Skin epidermis (tissue), 12 donors: Measurements from ENCODE around the gene DCC.

Source experiments
- H3K27ac ChIP-seq, 21 experiments: fragments of 200-600 bp; sonication (generic) in 11 of 21; one replicate each; pipeline ENCODE4 v1.5.0; 2020; ENCODE audit warnings: mild to moderate bottlenecking in 3 of 21, inconsistent platforms in 2 of 21, moderate library complexity in 2 of 21
- H3K4me3 ChIP-seq, 7 experiments: fragments of 200-600 bp; sonication (generic) in 2 of 7; one replicate each; pipeline ENCODE4 v1.5.0; 2020; ENCODE audit warnings: inconsistent platforms in 2 of 7, mild to moderate bottlenecking in 2 of 7, moderate library complexity in 1 of 7

The DCC gene

DNA sequence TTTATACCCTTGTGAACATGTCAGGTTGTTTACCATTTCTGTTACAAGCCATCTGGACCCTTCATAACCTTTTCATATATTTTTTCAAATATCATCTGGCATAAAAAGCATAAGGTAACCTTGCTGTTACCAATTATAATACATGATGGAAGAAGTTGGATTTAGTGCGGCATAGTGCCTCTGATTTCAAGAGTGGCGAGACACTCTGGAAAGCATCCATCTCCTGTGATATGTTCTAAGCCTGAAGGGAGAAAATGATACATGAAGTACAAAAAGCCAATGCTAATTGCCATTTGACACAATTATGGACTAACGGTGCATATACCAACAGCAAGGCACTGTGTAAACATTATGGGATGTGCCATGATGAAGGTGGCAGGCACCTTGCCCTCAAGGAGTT, 75.1 kb downstream of the DCC start:
- no peak overlapping the region for H3K4me3 ChIP-seq

DNA sequence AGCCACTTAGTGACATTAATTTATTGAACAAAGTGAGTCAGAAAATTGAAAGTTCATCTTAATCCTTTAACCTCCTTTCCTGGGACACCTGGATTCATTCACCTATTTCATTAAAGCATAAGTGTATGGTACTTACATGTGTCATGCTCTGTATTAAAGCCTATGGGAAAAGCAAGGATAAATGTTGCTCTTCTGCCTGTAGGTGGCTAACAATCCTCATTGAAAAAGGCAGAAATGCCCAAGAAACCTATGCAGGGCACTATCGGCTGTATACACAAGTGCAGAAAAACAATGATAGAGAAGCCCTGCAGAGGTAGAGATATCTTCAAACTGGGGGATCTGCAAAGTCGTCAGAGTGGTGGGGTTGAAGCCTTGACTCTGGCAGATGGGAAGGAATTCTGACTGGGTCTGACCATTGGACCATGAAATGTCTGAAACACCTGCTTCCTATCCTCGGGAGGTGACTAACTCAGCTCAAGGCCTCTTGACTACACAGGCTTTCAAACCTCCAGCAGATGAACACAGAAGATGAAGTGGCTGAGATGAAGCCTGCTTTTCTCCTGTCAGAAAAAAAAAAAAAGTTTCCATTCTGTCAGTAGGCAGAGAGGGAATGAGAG, 83.1 kb downstream of the DCC start:
- Histone ChIP-seq H3K27ac (no peak overlapping the region), H3K4me3 (no peak overlapping the region)

More for the DNA sequence above, 75.1 kb downstream of the DCC start:
- H3K27ac ChIP-seq, result no peak overlapping the region

DNA sequence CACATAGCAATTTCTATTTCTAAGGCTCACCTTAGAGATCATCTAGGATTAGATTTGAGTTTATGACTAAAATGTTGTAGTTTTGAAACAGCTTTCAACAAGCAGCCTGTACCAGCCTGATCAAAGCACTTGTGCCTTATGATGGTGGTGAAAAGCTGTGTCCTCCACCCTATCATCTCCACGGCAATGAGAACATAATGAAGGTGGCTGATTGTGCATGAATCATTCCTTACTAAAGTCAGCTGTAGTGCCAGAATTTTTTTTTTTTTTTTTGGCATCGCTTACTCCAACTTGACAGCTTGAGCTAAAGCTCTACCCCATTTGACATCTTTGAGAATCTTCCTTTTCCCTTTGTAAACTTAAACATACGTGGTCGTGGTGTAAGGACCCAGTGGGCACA, 86.0 kb downstream of the DCC start:
- Histone ChIP-seq H3K27ac (no peak overlapping the region), H3K4me3 (no peak overlapping the region)

DNA sequence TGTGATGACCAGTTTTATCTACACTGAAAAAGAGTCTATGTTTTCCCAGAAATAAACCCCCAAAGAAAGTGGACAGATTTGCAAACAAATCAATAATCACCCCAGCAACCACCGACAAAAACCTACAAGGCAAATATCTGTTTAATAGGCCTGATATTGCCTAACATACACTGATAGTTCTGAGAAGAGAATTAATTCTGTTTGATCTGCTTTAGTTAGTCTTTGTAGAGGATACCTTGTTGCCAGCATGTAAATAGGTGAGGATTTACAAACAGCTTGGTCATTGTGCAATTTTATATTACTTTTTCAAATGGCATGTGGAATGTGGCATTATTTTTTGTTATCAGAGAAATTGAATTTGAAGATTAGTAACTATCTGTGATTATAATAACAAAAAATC, 86.5 kb downstream of the DCC start:
- H3K27ac ChIP-seq, result no peak overlapping the region
- no peak overlapping the region for H3K4me3 ChIP-seq

DNA sequence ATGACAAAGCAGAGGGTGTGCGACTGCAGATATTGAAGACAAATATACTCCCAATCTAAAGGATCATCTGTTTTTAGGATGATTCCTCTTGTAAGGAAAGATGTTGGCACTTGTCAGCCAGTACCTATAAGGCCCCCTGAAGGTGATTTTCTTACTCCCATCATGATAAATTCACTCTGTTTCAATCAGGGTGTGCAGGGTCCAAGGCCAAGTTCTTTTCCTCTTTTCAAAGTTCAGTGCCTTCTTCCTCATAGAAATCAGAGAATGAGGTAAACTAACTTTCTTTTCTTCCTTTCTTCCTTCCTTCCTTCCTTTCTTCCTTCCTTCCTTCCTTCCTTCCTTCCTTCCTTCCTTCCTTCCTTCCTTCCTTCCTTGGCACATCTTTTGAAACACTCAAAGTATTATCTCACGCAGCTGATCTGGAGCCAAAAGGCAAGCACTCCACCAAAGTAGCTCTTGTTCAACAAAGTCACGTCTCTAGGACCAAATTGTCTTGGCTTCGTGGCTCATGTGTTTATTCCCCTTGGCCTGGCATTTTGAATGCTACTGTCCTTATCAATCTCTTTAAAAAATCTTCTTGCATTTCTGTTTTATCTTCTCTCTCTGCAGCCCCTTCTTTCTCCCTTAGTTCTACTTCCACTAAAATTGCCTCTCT, 87.7 kb downstream of the DCC start:
- no peak overlapping the region for H3K4me3 ChIP-seq
- H3K27ac ChIP-seq, result no peak overlapping the region

DNA sequence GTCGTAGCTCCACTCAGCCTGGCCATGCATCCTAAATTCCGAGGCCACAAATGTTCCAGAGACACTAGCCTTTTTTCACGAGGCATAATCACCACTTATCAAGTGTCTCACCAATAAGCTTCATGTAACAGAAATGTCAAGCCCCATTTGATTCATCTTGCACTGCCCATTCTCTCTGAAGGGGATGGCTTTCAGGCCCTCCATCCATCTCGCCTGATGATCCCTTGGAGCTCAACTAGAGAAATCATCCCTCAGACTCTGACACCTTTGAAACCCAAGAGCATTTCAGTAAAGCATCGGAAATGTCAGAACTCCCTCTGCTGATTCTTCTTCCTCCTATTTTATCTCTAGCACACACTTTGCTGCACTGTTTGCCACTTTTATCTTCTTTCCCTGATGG, 91.7 kb downstream of the DCC start:
- H3K27ac ChIP-seq, result no peak overlapping the region
- H3K4me3 ChIP-seq, result no peak overlapping the region

DNA sequence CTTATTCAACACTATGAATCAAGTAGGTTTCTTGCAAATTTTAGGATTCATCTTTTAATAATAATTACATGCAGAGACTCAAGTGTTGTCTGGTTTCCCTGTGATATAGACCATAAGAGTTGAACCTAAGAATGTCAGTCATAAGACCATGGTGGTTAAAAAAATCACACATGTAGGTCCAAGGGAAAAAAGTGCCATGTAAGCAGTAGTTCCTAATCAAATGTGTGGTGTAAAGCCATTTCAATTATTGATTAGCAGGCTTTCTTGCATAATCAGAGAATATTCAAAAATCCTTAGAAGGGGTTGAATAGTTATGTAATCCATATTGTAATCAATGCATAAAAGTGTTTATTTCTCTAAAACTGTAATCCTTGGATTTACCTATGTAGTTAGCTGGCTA, 93.8 kb downstream of the DCC start:
- no peak overlapping the region for H3K4me3 ChIP-seq
- H3K27ac ChIP-seq, result no peak overlapping the region

DNA sequence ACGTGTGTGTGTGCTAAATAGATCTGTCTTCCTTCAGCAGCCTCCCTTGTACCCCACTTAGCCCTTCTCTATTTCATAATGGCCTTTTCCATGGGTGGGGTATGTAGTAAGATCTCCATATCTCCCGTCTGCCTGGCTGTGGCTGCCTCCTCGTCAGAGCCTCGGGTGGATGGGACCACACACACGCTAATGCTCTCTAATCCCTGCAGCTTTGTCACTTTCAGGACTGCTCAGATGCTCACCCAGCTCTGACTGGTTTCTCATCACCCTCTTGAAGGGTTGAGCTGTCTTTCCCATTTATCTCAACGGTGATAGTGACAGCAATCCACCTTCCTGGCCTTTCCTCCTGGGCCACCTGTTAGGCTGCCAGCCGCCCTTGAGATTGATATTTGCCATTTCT, 95.3 kb downstream of the DCC start:
- no peak overlapping the region for H3K4me3 ChIP-seq
- no peak overlapping the region for H3K27ac ChIP-seq

DNA sequence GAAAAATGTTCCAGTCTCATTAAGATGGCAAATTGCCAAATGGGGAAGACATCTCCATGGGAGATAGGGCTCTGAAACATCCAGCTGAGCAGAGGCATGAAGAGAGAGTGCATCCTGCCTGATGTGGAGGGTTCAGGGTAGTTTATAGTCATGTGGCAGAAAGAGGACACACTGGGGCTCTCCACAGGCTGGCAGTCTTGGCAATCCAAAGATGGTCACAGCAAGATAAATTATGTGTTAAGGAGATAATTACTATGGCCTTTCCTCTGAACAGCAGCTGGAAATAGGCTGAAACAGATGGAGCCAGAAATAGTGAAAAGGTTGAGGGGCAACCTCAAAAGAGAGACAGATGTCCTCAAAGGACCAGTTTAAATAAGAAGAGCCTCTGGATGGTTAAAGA, 97.2 kb downstream of the DCC start:
- H3K4me3 ChIP-seq, result no peak overlapping the region
- H3K27ac ChIP-seq, result no peak overlapping the region

DNA sequence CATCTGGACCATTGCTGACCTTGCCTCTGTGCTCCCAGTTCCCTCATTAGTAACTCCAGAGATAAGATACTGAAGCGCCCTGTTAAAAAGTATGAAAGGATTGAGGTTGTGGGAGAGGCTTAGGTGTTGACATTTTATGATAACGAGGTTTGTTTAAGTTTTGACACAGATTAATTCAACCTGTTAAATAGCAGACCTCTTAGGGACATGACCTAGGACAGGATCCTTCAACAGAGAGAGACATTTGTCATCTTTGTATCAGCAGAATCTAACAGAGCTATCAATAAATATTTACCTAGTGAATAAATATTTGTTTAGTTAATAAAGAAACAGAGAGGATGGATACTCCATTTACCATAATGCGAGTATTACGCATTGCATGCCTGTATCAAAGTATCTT, 99.5 kb downstream of the DCC start:
- H3K4me3 ChIP-seq, result no peak overlapping the region
- H3K27ac ChIP-seq, result no peak overlapping the region

DNA sequence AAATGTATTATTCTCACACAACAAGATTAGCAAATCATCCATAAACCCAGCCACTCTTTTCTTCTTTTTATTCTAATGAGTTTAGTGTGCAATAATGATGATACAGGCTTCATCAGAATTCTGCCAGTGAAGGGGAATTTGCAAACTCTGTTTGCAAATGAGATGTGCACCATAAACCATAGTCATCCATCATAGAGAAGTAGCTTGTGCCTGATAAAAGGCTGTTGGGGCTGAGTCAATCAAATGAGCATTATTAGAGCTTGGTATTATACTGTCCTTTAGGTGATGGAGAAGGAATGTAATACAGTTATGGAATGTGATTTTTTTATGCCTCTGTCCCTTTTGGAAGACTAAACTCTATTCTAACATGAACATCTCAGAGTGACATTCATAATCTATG, 101.8 kb downstream of the DCC start:
- Histone ChIP-seq H3K4me3 (no peak overlapping the region), H3K27ac (no peak overlapping the region)

DNA sequence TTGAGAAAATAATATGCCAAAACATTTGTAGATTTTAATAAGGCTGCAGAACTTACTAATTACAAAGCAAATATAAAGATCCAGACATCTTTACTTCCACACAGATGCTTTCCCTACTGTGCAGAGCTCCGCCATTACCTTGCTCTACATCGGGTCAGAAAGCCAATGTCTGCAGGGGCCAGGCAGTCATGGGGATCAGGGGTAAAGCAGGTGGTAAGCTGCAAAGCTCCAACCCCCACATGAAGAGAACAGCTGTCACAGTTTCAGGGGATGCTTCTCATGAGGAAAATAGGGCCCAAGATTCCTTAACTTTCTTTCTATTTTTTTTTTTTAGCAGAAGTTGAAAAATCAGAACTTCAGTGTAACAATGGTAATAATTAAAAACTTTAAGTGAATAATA, 102.7 kb downstream of the DCC start:
- H3K4me3 ChIP-seq, result no peak overlapping the region

DNA sequence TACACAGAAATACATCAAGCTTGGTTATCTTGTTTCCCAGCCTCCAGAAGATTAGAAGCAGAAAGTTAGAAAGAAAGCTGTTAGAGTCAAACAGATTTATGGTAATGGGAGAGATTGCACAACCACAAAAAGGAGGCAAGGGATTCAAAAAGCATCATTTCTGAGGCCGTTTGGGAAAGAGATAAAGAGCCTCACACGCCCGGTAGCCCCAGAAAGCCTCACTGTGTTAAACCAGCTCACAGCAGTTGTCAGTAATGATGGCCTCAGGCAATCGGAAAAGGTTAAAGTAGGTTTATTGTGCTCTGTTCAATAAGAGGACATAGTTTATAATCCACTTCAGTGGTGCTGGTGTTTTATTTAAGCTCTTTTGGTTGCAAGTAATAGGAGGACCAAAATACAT, 111.3 kb downstream of the DCC start:
- no peak overlapping the region for H3K27ac ChIP-seq
- no peak overlapping the region for H3K4me3 ChIP-seq

More for the DNA sequence above, 102.7 kb downstream of the DCC start:
- H3K27ac ChIP-seq, result no peak overlapping the region

DNA sequence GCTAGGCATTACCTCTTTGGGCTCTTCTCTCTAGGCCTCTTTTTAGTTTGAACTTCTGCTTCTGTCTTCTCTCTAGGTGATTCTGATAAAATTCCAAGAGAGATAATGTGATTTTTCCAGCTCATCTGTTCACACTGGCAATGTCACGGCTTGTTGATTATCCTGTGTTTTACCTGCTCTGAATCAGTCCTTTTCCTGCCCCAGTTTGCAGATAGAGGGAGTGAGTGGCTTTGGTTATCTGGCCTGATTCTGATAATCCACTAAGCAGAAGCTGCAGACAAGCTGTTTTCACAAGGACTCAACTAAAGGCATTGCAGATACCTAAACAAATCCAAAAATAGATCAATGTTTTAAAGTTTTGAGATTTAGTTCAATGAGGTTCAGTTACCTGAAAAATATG, 111.9 kb downstream of the DCC start:
- Histone ChIP-seq H3K27ac (no peak overlapping the region), H3K4me3 (no peak overlapping the region)

DNA sequence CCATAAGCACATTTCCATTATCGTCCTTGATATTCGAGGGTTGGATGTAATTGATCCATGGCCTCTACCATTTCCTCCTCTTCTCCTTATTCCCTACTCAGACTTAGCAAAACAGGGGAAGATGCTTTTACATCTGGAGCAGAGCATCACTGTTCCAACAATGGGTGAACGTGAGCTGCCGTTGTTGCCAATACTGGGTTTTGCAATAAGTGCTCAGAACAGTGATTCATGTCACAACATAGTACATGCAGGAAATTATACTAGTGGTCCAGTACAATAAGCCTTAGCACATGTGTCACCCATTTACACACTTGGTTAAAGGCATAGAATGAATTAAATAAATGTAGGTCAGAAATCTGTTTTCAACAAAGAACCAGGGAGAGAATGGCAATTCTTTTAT, 112.4 kb downstream of the DCC start:
- no peak overlapping the region for H3K4me3 ChIP-seq
- no peak overlapping the region for H3K27ac ChIP-seq

DNA sequence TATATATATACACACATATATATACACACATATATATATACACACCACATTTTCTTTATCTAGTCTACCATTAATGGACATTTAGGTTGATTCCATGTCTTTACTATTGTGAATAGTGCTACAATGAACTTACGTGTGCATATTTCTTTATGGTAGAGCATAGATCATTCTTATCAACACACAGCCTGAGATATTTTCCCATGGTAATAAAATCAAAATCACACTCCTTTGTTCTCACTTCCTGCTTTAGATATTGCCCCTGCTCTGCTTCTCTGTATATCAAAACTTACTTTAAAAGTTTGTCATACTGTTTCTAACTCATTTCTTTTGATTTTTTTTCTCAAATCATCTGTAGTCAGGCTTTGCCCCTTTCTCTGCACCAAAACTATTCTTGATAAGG, 119.9 kb downstream of the DCC start:
- Histone ChIP-seq H3K27ac (no peak overlapping the region), H3K4me3 (no peak overlapping the region)

DNA sequence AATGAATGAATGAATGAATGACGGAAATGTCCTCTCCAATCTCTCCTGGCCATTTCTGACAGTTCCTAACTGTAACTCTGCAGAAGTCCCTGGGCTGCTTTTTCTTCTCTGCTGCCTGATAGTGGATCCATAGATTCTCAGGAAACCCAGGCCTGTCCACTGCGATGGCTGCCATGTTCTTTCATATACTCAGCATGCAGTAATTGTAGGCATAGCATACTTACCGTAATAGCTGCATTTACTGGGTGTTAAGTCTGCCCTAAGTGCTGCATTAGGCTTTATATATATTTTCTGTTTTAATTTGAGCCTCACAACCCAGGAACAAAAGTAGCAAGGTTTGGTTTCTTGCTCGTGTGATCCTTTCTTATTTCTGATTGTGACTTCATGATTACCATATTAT, 122.9 kb downstream of the DCC start:
- Histone ChIP-seq H3K4me3 (no peak overlapping the region), H3K27ac (no peak overlapping the region)

DNA sequence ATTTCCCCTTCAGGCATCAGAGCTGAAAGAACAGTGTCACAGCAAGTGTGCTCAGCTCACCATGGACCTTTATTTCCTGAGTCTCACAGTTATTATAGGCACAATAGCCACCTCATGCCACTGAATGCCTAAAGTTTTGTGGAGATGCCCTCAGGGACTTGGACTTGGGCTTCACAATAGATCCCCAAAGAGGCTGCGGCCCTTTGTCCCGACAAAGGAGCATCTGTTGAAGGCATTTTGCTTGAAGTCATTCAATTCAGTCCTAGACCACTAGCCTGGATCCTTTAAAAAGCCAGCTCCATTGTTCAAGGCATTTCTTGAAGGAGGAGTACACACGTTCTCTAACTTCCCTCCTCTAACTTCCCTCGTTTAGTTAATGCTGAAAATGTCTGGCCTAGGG, 125.4 kb downstream of the DCC start:
- Histone ChIP-seq H3K27ac (no peak overlapping the region), H3K4me3 (no peak overlapping the region)

DNA sequence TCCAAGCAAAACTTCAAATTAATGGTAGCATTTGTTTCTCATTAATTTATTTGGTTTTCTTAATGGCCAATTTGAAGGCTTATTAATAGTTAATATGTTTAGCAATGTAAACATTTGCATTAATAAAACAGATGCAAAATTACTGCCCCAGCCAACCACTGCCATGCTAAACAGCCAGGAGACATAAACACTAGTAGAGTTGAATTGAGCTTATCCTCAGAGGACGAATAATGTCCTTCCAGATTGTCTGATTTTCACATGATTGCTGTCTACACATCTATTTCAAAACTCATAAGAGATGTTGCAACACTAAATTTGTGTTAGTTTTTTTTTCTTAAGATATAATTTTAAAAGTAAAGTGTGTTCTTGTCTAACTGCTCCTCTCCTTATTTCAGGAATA, 128.5 kb downstream of the DCC start:
- H3K27ac ChIP-seq, result no peak overlapping the region
- H3K4me3 ChIP-seq, result no peak overlapping the region

DNA sequence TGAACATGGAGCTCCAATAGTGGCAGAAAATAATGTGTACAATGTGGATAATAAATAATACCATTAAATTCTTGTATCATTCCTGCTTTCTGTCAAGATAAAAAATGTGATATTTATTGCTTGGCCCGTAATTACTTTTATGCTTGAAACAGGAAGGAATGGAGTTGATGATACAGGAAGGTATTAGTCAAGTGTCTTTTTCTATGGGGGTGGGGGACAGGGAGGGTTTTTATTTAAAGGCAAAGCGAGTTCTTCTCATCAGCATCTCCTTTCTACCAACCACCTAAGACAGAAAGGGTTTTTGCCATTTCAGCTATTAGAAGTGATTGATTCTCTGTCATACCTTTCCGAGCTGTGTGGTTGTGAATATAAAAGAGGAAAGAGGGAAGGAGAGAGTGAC, 135.3 kb downstream of the DCC start:
- Histone ChIP-seq H3K4me3 (no peak overlapping the region), H3K27ac (no peak overlapping the region)

DNA sequence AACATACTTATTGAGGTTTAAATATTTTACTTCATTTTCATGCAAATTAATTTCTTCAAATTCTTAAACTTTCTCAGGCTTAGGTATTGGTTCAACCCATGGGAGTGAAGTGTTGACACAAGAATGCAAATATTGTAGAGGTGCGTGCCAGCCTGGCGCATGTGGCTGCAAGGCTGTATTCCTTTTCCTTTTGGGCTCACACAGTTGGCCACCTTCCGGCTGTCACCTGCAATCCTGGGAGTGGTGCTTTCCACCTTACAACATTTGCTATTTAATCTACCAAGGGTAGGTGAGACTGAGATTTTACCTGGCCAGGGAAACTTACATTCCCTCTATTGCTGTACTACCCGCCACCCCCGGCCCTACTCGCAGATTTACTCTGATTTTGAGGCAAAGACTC, 141.1 kb downstream of the DCC start:
- Histone ChIP-seq H3K4me3 (no peak overlapping the region), H3K27ac (no peak overlapping the region)

DNA sequence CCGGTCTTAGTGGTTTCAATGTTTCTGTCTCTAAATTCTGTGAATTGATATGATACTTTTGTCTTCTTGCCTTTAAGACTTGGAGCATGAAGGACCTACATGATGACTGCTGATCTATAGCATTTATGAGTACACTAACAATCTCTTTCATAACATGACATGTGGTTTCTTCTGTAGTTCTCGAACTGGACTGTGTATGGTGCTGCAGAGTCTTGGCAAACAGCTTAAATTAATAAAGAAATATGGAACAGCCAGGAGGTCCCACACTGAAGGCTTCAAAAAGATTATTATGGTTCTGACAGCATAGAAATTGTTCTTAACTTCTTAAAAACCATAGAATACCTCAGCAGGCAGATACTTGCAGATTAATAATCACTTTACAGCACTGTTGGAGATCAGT, 145.0 kb downstream of the DCC start:
- Histone ChIP-seq H3K4me3 (no peak overlapping the region), H3K27ac (no peak overlapping the region)
